Muscle of arm (tissue), 12 donors: Measurements from ENCODE around the gene KLHL35. TPM values are rescaled to one million over a fixed set of nuclear protein-coding genes. Genes with fewer than 3 reads are reported as not detected.
"Not testable (repeated sequence)": the region's sequence is repeated elsewhere in the genome, so short reads cannot be mapped to it uniquely, and the experiment has no call there.

ENCODE experiments used
- DNase-seq: peaks from one replicate; pipeline ENCODE4 v3.0.0-alpha.2; 2013
- polyA plus RNA-seq, 12 donors: library from polyadenylated mRNA; unstranded; fragments of 120-200 nt; gene quantifications; one replicate each; pipeline ENCODE4 v1.2.1, GENCODE V29; 2013; ENCODE audit not compliant: insufficient read length in 12 of 12

The KLHL35 gene
- polyA plus RNA-seq, 12 donors, result 2.2 to 12.4 (median 3.7) TPM; not detected in 1

- DNase-seq, result no peak
Observed at GRCh38 chr11:75394085-75394840, 38.7 kb downstream of the KLHL35 start.

GRCh38 chr11:75389925-75390324, 43.1 kb downstream of the KLHL35 start:
- DNase-seq, result no peak

- DNase-seq, result no peak
Observed at GRCh38 chr11:75389276-75389605, 43.8 kb downstream of the KLHL35 start.

GRCh38 chr11:75388386-75389275, 44.4 kb downstream of the KLHL35 start:
- DNase-seq, result peak; percentile 70

GRCh38 chr11:75387736-75388294, 45.2 kb downstream of the KLHL35 start:
- no peak for DNase-seq

- DNase-seq, result no peak
Observed at GRCh38 chr11:75386942-75387630, 45.9 kb downstream of the KLHL35 start.

GRCh38 chr11:75384438-75385080, 48.4 kb downstream of the KLHL35 start:
- peak; percentile 78 for DNase-seq

DNA sequence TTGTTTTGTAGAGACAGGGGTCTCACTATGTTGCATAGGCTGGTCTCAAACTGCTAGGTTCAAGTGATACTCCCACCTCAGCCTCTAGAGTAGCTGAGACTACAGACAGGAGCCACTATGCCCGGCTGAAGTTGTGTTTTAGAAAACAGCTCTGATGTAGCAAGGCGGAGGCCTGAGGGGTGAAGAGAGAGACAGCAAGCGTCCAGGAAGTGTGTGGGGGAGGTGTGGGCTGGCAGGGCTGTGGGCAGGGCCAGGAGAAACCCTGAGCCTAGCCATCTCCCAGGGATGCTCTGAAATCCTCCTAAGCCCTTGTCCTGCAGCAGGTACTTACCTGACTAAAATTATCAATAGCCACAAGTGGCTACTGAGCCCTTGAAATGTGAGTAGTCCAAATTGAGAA, 49.8 kb downstream of the KLHL35 start:
- DNase-seq, result no peak

- no peak for DNase-seq
Observed at GRCh38 chr11:75380716-75381420, 52.1 kb downstream of the KLHL35 start.

GRCh38 chr11:75380245-75380644, 52.8 kb downstream of the KLHL35 start:
- no peak for DNase-seq

GRCh38 chr11:75378776-75379175, 54.2 kb downstream of the KLHL35 start:
- not testable (repeated sequence) for DNase-seq

- DNase-seq, result no peak
Observed at GRCh38 chr11:75376175-75376574, 56.8 kb downstream of the KLHL35 start.

DNA sequence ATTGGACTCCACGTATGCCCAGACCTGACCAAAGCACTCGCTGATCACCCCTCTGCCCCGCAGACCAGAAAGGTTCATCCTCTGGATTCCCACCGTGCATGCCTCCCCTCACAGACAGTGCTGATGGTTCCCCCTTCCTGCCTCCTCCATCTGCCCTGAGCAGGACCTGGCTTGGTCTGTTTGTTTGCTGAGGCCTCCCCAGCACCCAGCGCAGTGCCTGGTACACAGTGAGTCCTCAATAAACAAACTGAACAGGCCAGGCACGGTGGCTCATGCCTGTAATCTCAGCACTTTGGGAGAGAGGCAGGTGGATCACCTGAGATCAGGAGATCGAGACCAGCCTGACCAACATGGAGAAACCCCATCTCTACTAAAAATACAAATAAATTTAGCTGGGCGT, 57.4 kb downstream of the KLHL35 start:
- no peak for DNase-seq

- DNase-seq, result no peak
Observed at GRCh38 chr11:75374646-75375045, 58.4 kb downstream of the KLHL35 start.

- DNase-seq, result no peak
Observed at GRCh38 chr11:75373201-75373600, 59.8 kb downstream of the KLHL35 start.

Other genes with a start within 250 kb of the KLHL35 start
- under 1 TPM in 10 of 12 donors, not detected in 2; 0.07 to 0.58 (median 0.23) TPM for gene TPBGL, start 192.4 kb downstream of the KLHL35 start, polyA plus RNA-seq
- 10 to 100 TPM in 11 of 12 donors, not detected in 1; 13.6 to 27.2 (median 18.7) TPM for gene ARRB1, start 81.5 kb downstream of the KLHL35 start, polyA plus RNA-seq
- gene RPS3, start 33.7 kb downstream of the KLHL35 start, polyA plus RNA-seq, result 1,000 to 10,000 TPM in 11 of 12 donors, not detected in 1; 2,672 to 3,446 (median 2,942) TPM
- 10 to 100 TPM in 11 of 12 donors, not detected in 1; 11.2 to 24.9 (median 20.3) TPM for gene GDPD5, start 92.7 kb upstream of the KLHL35 start, polyA plus RNA-seq
- gene SERPINH1, start 129.1 kb upstream of the KLHL35 start, polyA plus RNA-seq, result 100 to 1,000 TPM in 11 of 12 donors, not detected in 1; 232 to 462 (median 323) TPM
- 10 to 100 TPM in 8 of 12 donors, 1 to 10 TPM in 3, not detected in 1; 6.8 to 30.3 (median 12.3) TPM for gene MAP6, start 235.8 kb upstream of the KLHL35 start, polyA plus RNA-seq